Activated CD4-positive, alpha-beta memory T cell treated with anti-CD3 and anti-CD28 coated beads for 36 hours (primary cell): ENCODE results near the gene ZNF407. TPM values are rescaled to one million over a fixed set of nuclear protein-coding genes. Genes with fewer than 3 reads are reported as not detected.

ENCODE experiments used
- CTCF ChIA-PET: fragments of 350-600 bp; sonication (Branson Sonifier 250); formaldehyde crosslinking; loops from one replicate; lab custom pipeline; 2021; ENCODE audit warnings: antibody characterized with exemption, inconsistent platforms; lab: Charles Lee
- POLR2A ChIA-PET: fragments of 350-600 bp; sonication (Branson Sonifier 250); formaldehyde crosslinking; loops from one replicate; lab custom pipeline; 2021; ENCODE audit warnings: antibody characterized with exemption; lab: Charles Lee
- DNase-seq: peaks from one replicate; pipeline ENCODE4 v3.0.0-alpha.2; 2020
- H3K27ac Mint-ChIP-seq: one replicate; pipeline ENCODE4 v1.8.0; 2021; ENCODE audit warnings: mixed read lengths
- H3K27me3 Mint-ChIP-seq: one replicate; pipeline ENCODE4 v1.8.0; 2021; ENCODE audit warnings: mixed read lengths
- H3K36me3 Mint-ChIP-seq: one replicate; pipeline ENCODE4 v1.8.0; 2021; ENCODE audit warnings: mixed read lengths
- H3K4me1 Mint-ChIP-seq: one replicate; pipeline ENCODE4 v1.8.0; 2021; ENCODE audit warnings: low read depth, mixed read lengths
- H3K4me3 Mint-ChIP-seq: one replicate; pipeline ENCODE4 v1.8.0; 2021; ENCODE audit warnings: mild to moderate bottlenecking, mixed read lengths
- H3K9me3 Mint-ChIP-seq: one replicate; pipeline ENCODE4 v1.8.0; 2021; ENCODE audit warnings: mixed read lengths
- intact Hi-C: fragments of 100-400 bp; cut with micrococcal nuclease; formaldehyde crosslinking; loops from one replicate; pipeline ENCODE4 v1.15.1; 2023
- total RNA-seq, 2 experiments: library from RNA; stranded (reverse); gene quantifications; one replicate each; pipeline ENCODE4 v1.2.3, GENCODE V29; 2021

Gene ZNF407
- total RNA-seq, 2 experiments from 2014 or later: 10.0 to 10.5 TPM

DNA sequence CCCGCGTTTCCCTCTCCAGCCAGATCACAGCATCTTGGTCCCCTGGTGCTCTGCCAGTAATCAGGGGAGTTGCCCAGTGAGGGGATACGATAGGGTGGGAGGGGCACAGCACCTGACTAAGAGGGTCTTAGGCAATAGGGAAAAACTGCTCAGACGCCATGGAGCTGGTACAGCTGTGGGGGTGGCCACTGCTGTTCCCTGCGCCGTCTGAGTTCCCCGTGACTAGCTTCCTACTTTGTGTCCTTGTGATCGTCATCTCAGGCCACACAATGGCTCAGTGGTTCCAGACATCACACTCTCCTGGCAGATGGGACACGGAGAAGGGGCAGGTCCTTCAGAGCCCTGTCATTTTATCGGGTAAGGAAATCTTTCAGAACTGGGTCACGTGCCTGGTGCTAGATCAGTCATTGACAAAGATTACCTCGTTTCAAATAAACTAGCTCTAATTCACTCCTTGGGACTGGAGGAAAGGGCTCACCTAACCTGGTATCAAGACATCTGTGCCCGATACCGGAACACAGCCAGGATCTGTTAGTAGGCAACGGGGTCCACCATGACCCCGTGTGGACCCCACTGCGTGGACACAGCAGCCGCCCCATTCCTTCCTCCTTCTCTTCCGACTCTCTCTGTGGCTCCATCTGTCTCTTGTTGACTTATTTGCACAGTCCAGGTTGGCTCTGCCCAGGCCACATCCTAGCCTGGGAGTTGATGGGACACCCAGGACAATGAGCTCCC is 509.7 kb downstream of the ZNF407 start:
- H3K4me1 Mint-ChIP-seq: peaks cover 1% of the 10 kb centered on the region
- no peak for DNase-seq
- ChIA-PET POLR2A (no interaction called here), CTCF (no interaction called here)
- H3K27me3 Mint-ChIP-seq: no peaks in the 10 kb centered on the region
- no peaks in the 10 kb centered on the region for H3K36me3 Mint-ChIP-seq
- H3K9me3 Mint-ChIP-seq: no peaks in the 10 kb centered on the region
- H3K4me3 Mint-ChIP-seq: no peak overlapping the region
- H3K27ac Mint-ChIP-seq: no peak overlapping the region
- intact Hi-C loops: no loop called here

GRCh38 chr18:75107931-75108276 is 510.2 kb downstream of the ZNF407 start:
- ChIA-PET CTCF (no interaction called here), POLR2A (no interaction called here)
- Mint-ChIP-seq H3K27me3 (no peaks in the 10 kb centered on the region), H3K4me3 (no peak overlapping the region), H3K9me3 (no peaks in the 10 kb centered on the region), H3K27ac (no peak overlapping the region), H3K36me3 (no peaks in the 10 kb centered on the region), H3K4me1 (peaks cover 1% of the 10 kb centered on the region)
- intact Hi-C loops: no loop called here
- no peak for DNase-seq

DNA sequence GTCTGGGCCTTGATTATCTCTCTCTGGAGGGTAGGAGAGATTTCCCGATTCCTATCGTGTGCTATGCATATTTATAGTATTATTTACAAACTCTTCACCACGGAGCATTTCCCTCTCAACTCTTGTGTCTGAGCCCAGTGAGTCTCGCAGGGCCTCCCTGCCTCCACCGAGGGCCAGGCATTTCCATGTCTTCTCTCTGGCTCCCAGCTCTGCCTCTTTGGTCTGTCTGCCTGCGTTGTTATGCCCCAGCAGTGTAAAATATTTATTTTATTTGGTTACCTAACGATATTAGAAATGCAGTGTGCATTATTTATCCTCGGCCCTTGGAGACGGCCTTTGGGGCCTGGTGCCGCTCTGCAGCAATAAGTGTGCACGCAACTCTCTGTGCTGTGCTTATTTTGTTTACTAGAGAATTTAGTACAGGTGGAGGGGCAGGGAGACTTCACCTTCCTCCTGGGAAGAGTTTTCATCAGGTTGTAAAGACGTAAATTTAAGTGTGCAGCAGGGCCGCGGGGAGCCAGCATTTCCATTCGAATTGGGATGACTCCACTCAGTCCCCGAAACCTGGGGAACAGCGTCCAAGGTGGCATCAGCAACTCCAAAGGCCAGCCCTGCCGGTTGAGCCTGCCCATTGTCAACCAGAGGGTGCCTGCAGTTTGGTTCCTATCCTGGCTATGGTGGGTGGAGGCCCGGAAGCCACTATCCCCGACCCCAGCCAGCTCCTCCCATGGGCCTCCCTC is 511.1 kb downstream of the ZNF407 start:
- no peaks in the 10 kb centered on the region for H3K36me3 Mint-ChIP-seq
- intact Hi-C loops: no loop called here
- H3K27me3 Mint-ChIP-seq: no peaks in the 10 kb centered on the region
- no peak overlapping the region for H3K4me3 Mint-ChIP-seq
- DNase-seq: no peak
- H3K9me3 Mint-ChIP-seq: no peaks in the 10 kb centered on the region
- no peak overlapping the region for H3K27ac Mint-ChIP-seq
- ChIA-PET POLR2A (no interaction called here), CTCF (no interaction called here)
- H3K4me1 Mint-ChIP-seq: peaks cover 1% of the 10 kb centered on the region

DNA sequence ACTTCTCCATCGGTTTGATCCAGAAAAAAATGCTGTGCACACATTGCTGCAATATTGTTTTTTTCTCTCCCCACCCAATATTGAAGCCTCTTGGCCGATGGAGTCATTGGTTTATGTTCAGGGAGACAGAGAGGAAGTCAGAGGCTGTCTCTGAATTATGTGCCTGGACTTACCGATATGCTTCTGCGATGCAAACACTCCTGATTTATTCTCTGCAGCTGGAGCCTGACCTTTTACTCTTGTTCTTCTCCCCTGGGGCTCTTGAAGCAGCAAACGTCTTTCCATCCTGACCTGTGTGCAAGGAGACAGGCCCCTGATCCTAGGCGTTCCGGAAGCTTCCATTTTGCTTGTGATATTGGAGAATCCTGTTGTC is 511.6 kb downstream of the ZNF407 start:
- intact Hi-C loops: no loop called here
- no peak for DNase-seq
- no peaks in the 10 kb centered on the region for H3K27me3 Mint-ChIP-seq
- POLR2A ChIA-PET: no interaction called here
- H3K4me3 Mint-ChIP-seq: no peak overlapping the region
- no peaks in the 10 kb centered on the region for H3K9me3 Mint-ChIP-seq
- no peak overlapping the region for H3K27ac Mint-ChIP-seq
- CTCF ChIA-PET: no interaction called here
- H3K4me1 Mint-ChIP-seq: no peaks in the 10 kb centered on the region
- no peaks in the 10 kb centered on the region for H3K36me3 Mint-ChIP-seq

DNA sequence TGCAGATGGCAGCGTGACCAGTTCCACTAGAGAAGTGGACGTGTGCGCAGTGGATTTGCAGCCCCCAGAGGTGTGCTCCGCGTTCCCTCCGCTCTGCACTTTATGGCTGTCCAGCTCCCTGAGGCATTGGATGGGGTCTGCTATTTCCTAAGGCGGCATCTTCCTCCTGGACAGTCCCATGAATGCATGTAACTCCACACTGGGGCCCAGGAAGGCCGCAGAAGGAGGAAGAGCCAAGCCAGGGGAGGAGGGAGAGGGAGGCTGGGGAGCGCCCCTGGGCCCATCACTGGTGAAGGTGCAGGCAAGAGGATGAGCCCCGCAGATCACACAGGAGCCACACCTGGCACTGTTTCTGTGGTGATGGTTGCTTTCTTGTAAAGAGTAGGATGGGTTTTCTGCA is 512.1 kb downstream of the ZNF407 start:
- no peak overlapping the region for H3K4me3 Mint-ChIP-seq
- CTCF ChIA-PET: no interaction called here
- POLR2A ChIA-PET: no interaction called here
- no peaks in the 10 kb centered on the region for H3K27me3 Mint-ChIP-seq
- no peak overlapping the region for H3K27ac Mint-ChIP-seq
- H3K4me1 Mint-ChIP-seq: no peaks in the 10 kb centered on the region
- no peak for DNase-seq
- H3K36me3 Mint-ChIP-seq: no peaks in the 10 kb centered on the region
- intact Hi-C loops: no loop called here
- H3K9me3 Mint-ChIP-seq: no peaks in the 10 kb centered on the region

GRCh38 chr18:75110311-75110710 is 512.6 kb downstream of the ZNF407 start:
- ChIA-PET POLR2A (no interaction called here), CTCF (no interaction called here)
- no peak overlapping the region for H3K4me3 Mint-ChIP-seq
- no peaks in the 10 kb centered on the region for H3K27me3 Mint-ChIP-seq
- DNase-seq: no peak
- no peak overlapping the region for H3K27ac Mint-ChIP-seq
- no peaks in the 10 kb centered on the region for H3K36me3 Mint-ChIP-seq
- intact Hi-C loops: no loop called here
- no peaks in the 10 kb centered on the region for H3K9me3 Mint-ChIP-seq
- H3K4me1 Mint-ChIP-seq: no peaks in the 10 kb centered on the region

GRCh38 chr18:75110846-75111415 is 513.3 kb downstream of the ZNF407 start:
- H3K9me3 Mint-ChIP-seq: no peaks in the 10 kb centered on the region
- DNase-seq: no peak
- ChIA-PET CTCF (no interaction called here), POLR2A (no interaction called here)
- no peaks in the 10 kb centered on the region for H3K4me1 Mint-ChIP-seq
- H3K27me3 Mint-ChIP-seq: no peaks in the 10 kb centered on the region
- no peak overlapping the region for H3K27ac Mint-ChIP-seq
- intact Hi-C loops: no loop called here
- no peaks in the 10 kb centered on the region for H3K36me3 Mint-ChIP-seq
- no peak overlapping the region for H3K4me3 Mint-ChIP-seq

GRCh38 chr18:75111760-75112159 is 514.1 kb downstream of the ZNF407 start:
- no peak overlapping the region for H3K4me3 Mint-ChIP-seq
- intact Hi-C loops: no loop called here
- CTCF ChIA-PET: no interaction called here
- H3K4me1 Mint-ChIP-seq: no peaks in the 10 kb centered on the region
- no peaks in the 10 kb centered on the region for H3K9me3 Mint-ChIP-seq
- H3K36me3 Mint-ChIP-seq: no peaks in the 10 kb centered on the region
- no peak overlapping the region for H3K27ac Mint-ChIP-seq
- POLR2A ChIA-PET: no interaction called here
- DNase-seq: no peak
- H3K27me3 Mint-ChIP-seq: no peaks in the 10 kb centered on the region

GRCh38 chr18:75112186-75113096 is 514.8 kb downstream of the ZNF407 start:
- H3K9me3 Mint-ChIP-seq: no peaks in the 10 kb centered on the region
- no peaks in the 10 kb centered on the region for H3K36me3 Mint-ChIP-seq
- H3K4me3 Mint-ChIP-seq: no peak overlapping the region
- DNase-seq: no peak
- no peaks in the 10 kb centered on the region for H3K4me1 Mint-ChIP-seq
- ChIA-PET CTCF (no interaction called here), POLR2A (no interaction called here)
- intact Hi-C loops: no loop called here
- peaks cover 1% of the 10 kb centered on the region for H3K27me3 Mint-ChIP-seq
- no peak overlapping the region for H3K27ac Mint-ChIP-seq

DNA sequence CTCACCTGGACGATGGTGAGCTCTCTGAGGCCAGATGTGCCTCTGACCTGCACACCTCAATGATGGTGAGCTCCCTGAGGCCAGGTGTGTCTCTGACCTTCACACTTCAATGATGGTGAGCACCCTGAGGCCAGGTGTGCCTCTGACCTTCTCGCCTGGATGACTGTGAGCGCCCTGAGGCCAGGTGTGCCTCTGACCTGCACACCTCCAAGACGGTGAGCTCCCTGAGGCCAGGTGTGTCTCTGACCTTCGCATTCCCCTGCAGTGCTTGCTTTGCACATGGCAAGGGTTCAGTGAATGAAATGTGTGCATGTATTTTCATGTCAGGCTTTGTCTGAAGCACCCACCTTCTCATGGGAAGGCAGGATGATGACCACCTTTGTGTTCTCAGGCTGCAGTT is 515.8 kb downstream of the ZNF407 start:
- Mint-ChIP-seq H3K4me1 (no peaks in the 10 kb centered on the region), H3K27ac (no peak overlapping the region), H3K9me3 (no peaks in the 10 kb centered on the region), H3K36me3 (no peaks in the 10 kb centered on the region), H3K27me3 (peaks cover 2% of the 10 kb centered on the region), H3K4me3 (no peak overlapping the region)
- POLR2A ChIA-PET: no interaction called here
- DNase-seq: no peak
- intact Hi-C loops: no loop called here
- CTCF ChIA-PET: no interaction called here

DNA sequence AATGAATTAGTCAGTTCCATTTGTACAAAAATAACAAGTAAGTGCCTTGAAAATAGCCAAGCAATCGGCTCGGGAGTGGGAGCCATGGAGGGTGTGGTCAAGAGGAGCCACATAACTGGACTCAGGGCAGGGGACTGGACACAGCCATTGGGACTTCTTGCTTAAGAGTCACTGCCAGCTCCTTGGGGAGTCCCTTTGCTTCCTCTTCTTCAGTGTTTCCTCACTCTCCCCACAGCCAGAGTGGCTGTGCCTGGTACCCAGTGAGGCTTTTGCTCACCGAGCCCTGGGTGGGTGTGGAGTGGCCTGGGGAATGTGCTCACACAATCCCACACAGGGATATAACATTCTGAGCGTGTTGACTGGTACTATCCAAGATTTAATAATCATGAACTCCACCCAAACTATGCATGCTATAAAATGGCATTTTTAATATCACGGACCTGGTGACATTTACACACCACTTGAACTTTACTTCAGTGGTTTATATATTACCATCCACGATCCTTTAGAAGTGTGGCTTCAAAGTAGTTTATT is 516.6 kb downstream of the ZNF407 start:
- POLR2A ChIA-PET: no interaction called here
- CTCF ChIA-PET: no interaction called here
- DNase-seq: no peak
- Mint-ChIP-seq H3K27me3 (peaks cover 2% of the 10 kb centered on the region), H3K4me1 (no peaks in the 10 kb centered on the region), H3K27ac (no peak overlapping the region), H3K36me3 (no peaks in the 10 kb centered on the region), H3K9me3 (no peaks in the 10 kb centered on the region), H3K4me3 (no peak overlapping the region)
- intact Hi-C loops: no loop called here
